Measurements from ENCODE around the gene DDIT3. TPM values are rescaled to one million over a fixed set of nuclear protein-coding genes. Genes with fewer than 3 reads are reported as not detected.

The DDIT3 gene
- total and polyA plus RNA-seq, 2 donors (not counting 1 experiment from before 2014, with no cell fraction given): 35.6 to 159 TPM

DNA sequence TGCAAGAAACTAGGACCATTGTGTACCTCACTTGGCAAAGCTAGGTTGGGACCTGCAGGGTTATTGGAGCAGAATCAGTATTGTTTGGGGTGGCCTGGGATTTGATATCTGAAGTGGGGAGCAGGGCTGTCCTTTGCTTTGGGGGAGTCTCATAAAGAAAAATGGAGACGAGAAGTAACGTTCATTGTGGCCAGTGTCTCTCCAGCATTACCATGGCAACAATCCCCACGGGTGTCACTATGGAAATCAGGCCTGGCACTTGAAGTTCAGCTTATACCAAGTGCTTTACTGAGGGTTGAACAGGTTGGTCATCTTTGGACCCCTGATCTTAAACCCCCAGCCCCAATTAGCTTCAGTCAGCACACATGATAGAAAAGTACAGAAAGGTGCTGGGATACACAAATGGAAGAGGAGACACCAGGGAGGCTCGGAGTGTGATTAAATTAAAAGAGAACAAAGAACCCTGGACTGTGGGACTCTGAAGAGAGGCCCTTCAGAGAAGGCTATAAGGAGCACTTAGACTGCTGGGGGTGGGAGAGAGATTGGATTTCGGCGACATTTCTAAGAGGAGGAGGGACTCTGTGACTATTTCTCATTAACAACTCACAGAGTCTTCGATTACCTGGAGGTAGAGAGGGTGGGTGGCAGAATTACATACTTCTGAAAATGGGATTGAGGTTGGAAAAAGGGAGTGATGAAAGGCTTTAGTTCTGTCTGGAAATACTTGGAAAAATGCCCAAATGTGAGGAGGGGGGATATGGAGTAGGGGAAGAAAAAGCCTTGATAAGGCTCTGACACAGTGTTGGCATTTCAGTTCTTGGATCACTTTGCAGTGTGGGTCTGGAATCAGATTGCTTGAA, 33.3 kb upstream of the DDIT3 start:
- Histone ChIP-seq H2AFZ (ENCODE audit: insufficient read depth, low read depth, low read length, poor library complexity, severe bottlenecking) (no peak overlapping the region), H3K9me3 (ENCODE audit: control extremely low read depth in 1 of 3, control insufficient read depth in 2 of 3, insufficient read depth in 1 of 3, low read length in 2 of 3) (peaks cover 0 to 4% (median 0%) of the 10 kb centered on the region in 3 donors), H3K4me3 (ENCODE audit: control extremely low read depth in 1 of 5, extremely low read depth in 1 of 5, insufficient read depth in 1 of 5, low read depth in 2 of 5, low read length in 4 of 5) (no peak overlapping the region), H4K20me1 (ENCODE audit: control insufficient read depth, insufficient read depth, low read length, poor library complexity, severe bottlenecking) (no peaks in the 10 kb centered on the region), H3K4me1 (ENCODE audit: control insufficient read depth in 2 of 2, insufficient read depth in 2 of 2, low read length in 2 of 2) (peaks cover 10 to 14% of the 10 kb centered on the region in 2 donors), H3K36me3 (replicated peaks in 1 of 2; ENCODE audit: control extremely low read depth in 1 of 2, control insufficient read depth in 1 of 2, extremely low read depth in 1 of 2, insufficient read depth in 2 of 2, low read length in 1 of 2) (no peaks in the 10 kb centered on the region), H3K79me2 (ENCODE audit: control insufficient read depth, insufficient read depth, low read length) (no peaks in the 10 kb centered on the region), H3K4me2 (replicated peaks; ENCODE audit: low read depth, low read length, poor library complexity, severe bottlenecking) (no peak overlapping the region), H3K27me3 (replicated peaks in 1 of 4; ENCODE audit: control extremely low read depth in 1 of 4, control insufficient read depth in 3 of 4, insufficient read depth in 4 of 4, low read length in 3 of 4) (peaks cover 0 to 28% (median 9%) of the 10 kb centered on the region in 4 experiments), H3K9ac (ENCODE audit: low read length) (no peak overlapping the region), H3K27ac (ENCODE audit: low read length in 2 of 2) (no peak overlapping the region)
- no peak overlapping the region for H3K4me3 Mint-ChIP-seq
- TF ChIP-seq, protein P1, sequence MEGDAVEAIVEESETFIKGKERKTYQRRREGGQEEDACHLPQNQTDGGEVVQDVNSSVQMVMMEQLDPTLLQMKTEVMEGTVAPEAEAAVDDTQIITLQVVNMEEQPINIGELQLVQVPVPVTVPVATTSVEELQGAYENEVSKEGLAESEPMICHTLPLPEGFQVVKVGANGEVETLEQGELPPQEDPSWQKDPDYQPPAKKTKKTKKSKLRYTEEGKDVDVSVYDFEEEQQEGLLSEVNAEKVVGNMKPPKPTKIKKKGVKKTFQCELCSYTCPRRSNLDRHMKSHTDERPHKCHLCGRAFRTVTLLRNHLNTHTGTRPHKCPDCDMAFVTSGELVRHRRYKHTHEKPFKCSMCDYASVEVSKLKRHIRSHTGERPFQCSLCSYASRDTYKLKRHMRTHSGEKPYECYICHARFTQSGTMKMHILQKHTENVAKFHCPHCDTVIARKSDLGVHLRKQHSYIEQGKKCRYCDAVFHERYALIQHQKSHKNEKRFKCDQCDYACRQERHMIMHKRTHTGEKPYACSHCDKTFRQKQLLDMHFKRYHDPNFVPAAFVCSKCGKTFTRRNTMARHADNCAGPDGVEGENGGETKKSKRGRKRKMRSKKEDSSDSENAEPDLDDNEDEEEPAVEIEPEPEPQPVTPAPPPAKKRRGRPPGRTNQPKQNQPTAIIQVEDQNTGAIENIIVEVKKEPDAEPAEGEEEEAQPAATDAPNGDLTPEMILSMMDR (IDR thresholded peaks at IDR 0.05): no peak
- no peak for TF ChIP-seq EZH2 (IDR thresholded peaks at IDR 0.05; ENCODE audit: borderline replicate concordance, insufficient read depth, low read depth, low read length, poor library complexity, severe bottlenecking)
- H3K9me3 Mint-ChIP-seq (ENCODE audit: insufficient read depth): no peaks in the 10 kb centered on the region
- peaks cover 20% of the 10 kb centered on the region for H3K4me1 Mint-ChIP-seq
- ATAC-seq (ENCODE audit: low read depth): no peak
- CTCF ChIA-PET: no interaction called here
- POLR2A ChIA-PET: no interaction called here
- H3K27me3 Mint-ChIP-seq: peaks cover 32% of the 10 kb centered on the region
- no peak for DNase-seq
- no peak overlapping the region for H3K27ac Mint-ChIP-seq
- WGBS (ENCODE audit: insufficient coverage): 74% methylated on average over 2 of the region's 7 CpGs
- intact Hi-C loops (cut with micrococcal nuclease): no loop called here

- CTCF ChIA-PET: interaction anchor here (1.0 kb wide), 1 partner anchor 314 kb away, joined by 3 read pairs; no protein-coding TSS in a partner anchor
- Histone ChIP-seq H3K27ac (ENCODE audit: low read length in 2 of 2) (no peak overlapping the region), H3K4me2 (replicated peaks; ENCODE audit: low read depth, low read length, poor library complexity, severe bottlenecking) (no peak overlapping the region), H3K27me3 (replicated peaks in 1 of 4; ENCODE audit: control extremely low read depth in 1 of 4, control insufficient read depth in 3 of 4, insufficient read depth in 4 of 4, low read length in 3 of 4) (peaks cover 0 to 32% (median 10%) of the 10 kb centered on the region in 4 experiments), H3K4me1 (ENCODE audit: control insufficient read depth in 2 of 2, insufficient read depth in 2 of 2, low read length in 2 of 2) (peaks cover 10 to 14% of the 10 kb centered on the region in 2 donors), H3K9ac (ENCODE audit: low read length) (no peak overlapping the region), H2AFZ (ENCODE audit: insufficient read depth, low read depth, low read length, poor library complexity, severe bottlenecking) (no peak overlapping the region), H3K79me2 (ENCODE audit: control insufficient read depth, insufficient read depth, low read length) (no peaks in the 10 kb centered on the region), H3K9me3 (ENCODE audit: control extremely low read depth in 1 of 3, control insufficient read depth in 2 of 3, insufficient read depth in 1 of 3, low read length in 2 of 3) (peaks cover 0 to 4% (median 0%) of the 10 kb centered on the region in 3 donors), H3K4me3 (ENCODE audit: control extremely low read depth in 1 of 5, extremely low read depth in 1 of 5, insufficient read depth in 1 of 5, low read depth in 2 of 5, low read length in 4 of 5) (no peak overlapping the region), H4K20me1 (ENCODE audit: control insufficient read depth, insufficient read depth, low read length, poor library complexity, severe bottlenecking) (no peaks in the 10 kb centered on the region), H3K36me3 (replicated peaks in 1 of 2; ENCODE audit: control extremely low read depth in 1 of 2, control insufficient read depth in 1 of 2, extremely low read depth in 1 of 2, insufficient read depth in 2 of 2, low read length in 1 of 2) (no peaks in the 10 kb centered on the region)
- H3K9me3 Mint-ChIP-seq (ENCODE audit: insufficient read depth): no peaks in the 10 kb centered on the region
- no peak overlapping the region for H3K27ac Mint-ChIP-seq
- ATAC-seq (ENCODE audit: low read depth): no peak
- DNase-seq: no peak
- no peak overlapping the region for H3K4me3 Mint-ChIP-seq
- TF ChIP-seq, protein P1 (IDR thresholded peaks at IDR 0.05): no peak
- TF ChIP-seq EZH2 (IDR thresholded peaks at IDR 0.05; ENCODE audit: borderline replicate concordance, insufficient read depth, low read depth, low read length, poor library complexity, severe bottlenecking): no peak
- POLR2A ChIA-PET: no interaction called here
- H3K4me1 Mint-ChIP-seq: peaks cover 20% of the 10 kb centered on the region
- 66% methylated on average over 2 of the region's 6 CpGs for WGBS (ENCODE audit: insufficient coverage)
- intact Hi-C loops (cut with micrococcal nuclease): no loop called here
- peaks cover 32% of the 10 kb centered on the region for H3K27me3 Mint-ChIP-seq
These were observed 32.6 kb upstream of the DDIT3 start for GRCh38 chr12:57552835-57553313.

Data from B cell (primary cell).